Measurements from ENCODE around the gene C4orf50. TPM values are rescaled to one million over a fixed set of nuclear protein-coding genes. Genes with fewer than 3 reads are reported as not detected.

Gene C4orf50
- total and polyA plus RNA-seq, 10 of the 15 experiments (the other 5 are each of a cell fraction or from before 2014, with no cell fraction given), result 0.04 to 0.09 (median 0.05) TPM; not detected in 3

DNA sequence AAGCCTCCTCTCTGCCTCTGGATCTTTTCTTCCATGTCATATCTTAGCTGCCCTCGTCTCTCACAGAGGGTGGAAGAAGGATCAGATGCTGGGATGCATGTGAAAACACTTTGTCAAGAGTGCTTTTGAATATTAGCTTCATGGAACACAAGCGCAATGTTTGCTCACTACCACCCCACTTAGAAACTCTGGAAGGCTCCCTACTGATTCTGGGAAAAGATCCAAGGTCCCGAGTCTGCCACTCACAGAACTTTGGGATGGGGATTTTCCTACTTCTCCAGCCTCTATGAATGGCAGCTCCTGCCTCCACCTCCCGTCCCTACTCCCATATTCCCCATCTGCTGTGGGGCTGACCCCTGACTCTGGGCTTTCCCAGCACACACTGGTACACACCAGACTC lies 85.1 kb downstream of the C4orf50 start (continued):
- TF ChIP-seq, protein P1, sequence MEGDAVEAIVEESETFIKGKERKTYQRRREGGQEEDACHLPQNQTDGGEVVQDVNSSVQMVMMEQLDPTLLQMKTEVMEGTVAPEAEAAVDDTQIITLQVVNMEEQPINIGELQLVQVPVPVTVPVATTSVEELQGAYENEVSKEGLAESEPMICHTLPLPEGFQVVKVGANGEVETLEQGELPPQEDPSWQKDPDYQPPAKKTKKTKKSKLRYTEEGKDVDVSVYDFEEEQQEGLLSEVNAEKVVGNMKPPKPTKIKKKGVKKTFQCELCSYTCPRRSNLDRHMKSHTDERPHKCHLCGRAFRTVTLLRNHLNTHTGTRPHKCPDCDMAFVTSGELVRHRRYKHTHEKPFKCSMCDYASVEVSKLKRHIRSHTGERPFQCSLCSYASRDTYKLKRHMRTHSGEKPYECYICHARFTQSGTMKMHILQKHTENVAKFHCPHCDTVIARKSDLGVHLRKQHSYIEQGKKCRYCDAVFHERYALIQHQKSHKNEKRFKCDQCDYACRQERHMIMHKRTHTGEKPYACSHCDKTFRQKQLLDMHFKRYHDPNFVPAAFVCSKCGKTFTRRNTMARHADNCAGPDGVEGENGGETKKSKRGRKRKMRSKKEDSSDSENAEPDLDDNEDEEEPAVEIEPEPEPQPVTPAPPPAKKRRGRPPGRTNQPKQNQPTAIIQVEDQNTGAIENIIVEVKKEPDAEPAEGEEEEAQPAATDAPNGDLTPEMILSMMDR (IDR thresholded peaks at IDR 0.05 in 2 of 3, conservative IDR thresholded peaks at IDR 0.05 in 1 of 3; ENCODE audit: control insufficient read depth in 2 of 3, extremely low read depth in 1 of 3, insufficient read depth in 1 of 3, low read depth in 3 of 3, low read length in 3 of 3), result no peak

DNA sequence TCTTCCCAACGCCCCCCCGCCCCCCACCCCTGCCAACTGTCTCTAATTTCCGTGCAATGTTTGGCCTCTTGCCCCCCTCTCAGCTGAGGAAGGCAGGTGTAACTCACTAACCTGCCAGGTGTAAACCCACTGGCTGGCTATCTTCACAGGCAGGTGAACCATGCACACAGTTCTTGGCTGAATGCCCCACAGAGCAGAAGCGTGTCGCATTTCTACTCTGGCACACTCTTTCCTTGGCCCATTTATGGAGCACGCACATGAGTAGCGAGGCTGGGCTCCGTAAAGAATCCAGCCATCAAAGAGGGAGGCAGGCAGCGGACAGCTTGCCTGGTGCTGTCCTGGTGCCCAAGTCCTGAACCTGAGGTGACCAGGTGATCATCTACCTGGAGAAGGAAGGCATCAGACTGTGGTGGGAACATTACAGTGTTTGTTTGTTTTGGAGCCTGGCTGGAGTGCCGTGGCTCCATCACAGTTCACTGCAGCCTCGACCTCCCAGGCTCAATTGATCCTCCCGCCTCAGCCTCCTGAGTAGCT lies 86.1 kb downstream of the C4orf50 start:
- BruUV-seq (replicated peaks), result no TSS peak
- FAIRE-seq, result no peak
- no peaks in the 10 kb centered on the region for H3K36me3 ChIP-seq (ENCODE audit: control insufficient read depth in 2 of 2, insufficient read depth in 2 of 2, low read length in 1 of 2)
- ChIA-PET CTCF (no interaction called here), SMC1A (ENCODE audit: uncharacterized antibody, unreplicated experiment) (interaction anchor here (0.6 kb wide), 1 partner anchor 44 kb away, joined by 3 read pairs; no protein-coding TSS in a partner anchor), POLR2A (no interaction called here), RAD21 (ENCODE audit: unreplicated experiment) (no interaction called here)
- no peaks in the 10 kb centered on the region for H3K4me1 ChIP-seq (ENCODE audit: control insufficient read depth, insufficient read depth, low read length)
- no peak overlapping the region for H3K4me3 ChIP-seq
- peaks cover 4 to 5% of the 10 kb centered on the region in 2 experiments; a peak in 3 of 4 replicates for H3K27me3 ChIP-seq (replicated peaks in 1 of 2; ENCODE audit: control insufficient read depth in 2 of 2, insufficient read depth in 2 of 2, low read length in 1 of 2)
- H3K4me2 ChIP-seq (ENCODE audit: control insufficient read depth, insufficient read depth), result no peak overlapping the region
- no peak for DNase-seq (ENCODE audit: low read depth, low spot score)
- WGBS (ENCODE audit: insufficient coverage, insufficient replicate concordance, low lambda C conversion rate, missing lambda C conversion rate), result 16% methylated on average over 12 of the region's 12 CpGs
- H2AFZ ChIP-seq (ENCODE audit: control insufficient read depth, low read depth, low read length), result no peak overlapping the region
- no peak for ATAC-seq
- no peaks in the 10 kb centered on the region for H4K20me1 ChIP-seq (ENCODE audit: control insufficient read depth, insufficient read depth)
- H3K79me2 ChIP-seq (ENCODE audit: control insufficient read depth, insufficient read depth, low read length), result no peaks in the 10 kb centered on the region
- H3K9ac ChIP-seq (ENCODE audit: control insufficient read depth, insufficient read depth, low read length), result no peak overlapping the region
- in situ Hi-C loops (cut with MboI) (no loop called here), intact Hi-C loops (cut with micrococcal nuclease; ENCODE audit: unreplicated experiment) (no loop called here)
- no peak overlapping the region for H3K27ac ChIP-seq (ENCODE audit: control insufficient read depth, insufficient read depth)
- no peaks in the 10 kb centered on the region for H3K9me3 ChIP-seq (replicated peaks; ENCODE audit: control insufficient read depth, insufficient read depth, low read length)
- TF ChIP-seq ZNF592 (IDR thresholded peaks at IDR 0.05) (no peak), EED (IDR thresholded peaks at IDR 0.05; ENCODE audit: low read depth) (no peak), SP1 (IDR thresholded peaks at IDR 0.05; ENCODE audit: low read depth, low read length) (no peak), YY1 (IDR thresholded peaks at IDR 0.05; ENCODE audit: low read depth, low read length) (no peak), POU2F2 (IDR thresholded peaks at IDR 0.05; ENCODE audit: borderline replicate concordance, low read depth, low read length) (no peak), MYB (IDR thresholded peaks at IDR 0.05; ENCODE audit: borderline replicate concordance, low read depth, low read length) (no peak), WRNIP1 (IDR thresholded peaks at IDR 0.05; ENCODE audit: borderline replicate concordance, low read depth, low read length) (no peak), ZBED1 (IDR thresholded peaks at IDR 0.05; ENCODE audit: borderline replicate concordance) (no peak), NR2C1 (IDR thresholded peaks at IDR 0.05) (no peak), ZNF217 (IDR thresholded peaks at IDR 0.05) (no peak), MEF2B (IDR thresholded peaks at IDR 0.05; ENCODE audit: partially characterized antibody, poor library complexity, severe bottlenecking) (no peak), NR2C2 (IDR thresholded peaks at IDR 0.05; ENCODE audit: borderline replicate concordance, control insufficient read depth, insufficient read length, low read depth) (no peak), KDM1A (IDR thresholded peaks at IDR 0.05; ENCODE audit: borderline replicate concordance) (no peak), CEBPB (IDR thresholded peaks at IDR 0.05; ENCODE audit: borderline replicate concordance in 1 of 2, low read depth in 2 of 2, low read length in 2 of 2) (no peak)

Measured in GM12878 (cell line).